SK-N-SH treated with all-trans-retinoic acid at 6 μM for 48 hours (cell line): ENCODE data around the gene TMBIM4.

ENCODE experiments used
- ATAC-seq: fragments of 200-7000 bp; cut with Tn5 transposase; 3 replicates; pipeline ENCODE4 v1.9.1; 2020; ENCODE audit warnings: mild to moderate bottlenecking, moderate library complexity
- ARNTL ChIP-seq: fragments of 450-650 bp; formaldehyde crosslinking; IDR thresholded peaks from 2 replicates; pipeline ENCODE4 v1.5.0; 2020; ENCODE audit warnings: low read depth, mild to moderate bottlenecking, moderate library complexity, borderline replicate concordance
- BACH2 ChIP-seq: fragments of 250-450 bp; sonication (Bioruptor Pico); IDR thresholded peaks from 2 replicates; pipeline ENCODE4 v1.9.0; 2021; ENCODE audit warnings: mild to moderate bottlenecking, borderline replicate concordance
- CSDC2 ChIP-seq: fragments of 250-450 bp; sonication (Bioruptor Pico); IDR thresholded peaks from 2 replicates; pipeline ENCODE4 v1.5.0; 2020; ENCODE audit warnings: mild to moderate bottlenecking, moderate library complexity
- ESRRG ChIP-seq: fragments of 250-450 bp; sonication (Bioruptor Pico); IDR thresholded peaks from 2 replicates; pipeline ENCODE4 v1.6.1; 2021; ENCODE audit warnings: mild to moderate bottlenecking
- GLIS3 ChIP-seq: fragments of 250-450 bp; sonication (Bioruptor Pico); IDR thresholded peaks from 2 replicates; pipeline ENCODE4 v1.5.0; 2020; ENCODE audit warnings: mild to moderate bottlenecking, moderate library complexity
- ISL1 ChIP-seq: fragments of 250-450 bp; sonication (Bioruptor Pico); IDR thresholded peaks from 2 replicates; pipeline ENCODE4 v2.1.2; 2022; ENCODE audit warnings: mild to moderate bottlenecking, moderate library complexity
- PPARA ChIP-seq: fragments of 250-450 bp; sonication (Bioruptor Pico); IDR thresholded peaks from 2 replicates; pipeline ENCODE4 v1.5.0; 2020; ENCODE audit warnings: mild to moderate bottlenecking, borderline replicate concordance
- RARB ChIP-seq: fragments of 250-450 bp; sonication (Bioruptor Pico); IDR thresholded peaks from 2 replicates; pipeline ENCODE4 v1.8.0; 2021; ENCODE audit warnings: mild to moderate bottlenecking, moderate library complexity
- SNAI2 ChIP-seq: fragments of 250-450 bp; sonication (Bioruptor Pico); IDR thresholded peaks from 2 replicates; pipeline ENCODE4 v1.5.0; 2020; ENCODE audit warnings: mild to moderate bottlenecking, moderate library complexity
- TOX ChIP-seq: fragments of 250-450 bp; sonication (Bioruptor Pico); IDR thresholded peaks from 2 replicates; pipeline ENCODE4 v1.8.0; 2021; ENCODE audit warnings: mild to moderate bottlenecking, moderate library complexity, borderline replicate concordance
- ZC3H10 ChIP-seq: fragments of 250-450 bp; sonication (Bioruptor Pico); IDR thresholded peaks from 2 replicates; pipeline ENCODE4 v1.5.1; 2021; ENCODE audit warnings: mild to moderate bottlenecking, moderate library complexity
- ZFP3 ChIP-seq: fragments of 250-450 bp; sonication (Bioruptor Pico); IDR thresholded peaks from 2 replicates; pipeline ENCODE4 v1.5.0; 2020; ENCODE audit warnings: mild to moderate bottlenecking, moderate library complexity
- ZFP30 ChIP-seq: fragments of 450-650 bp; formaldehyde crosslinking; IDR thresholded peaks from 2 replicates; pipeline ENCODE4 v1.5.0; 2022; ENCODE audit warnings: mild to moderate bottlenecking, moderate library complexity
- ZNF565 ChIP-seq: fragments of 450-650 bp; formaldehyde crosslinking; conservative IDR thresholded peaks from 2 replicates; pipeline ENCODE4 v1.5.0; 2020; ENCODE audit warnings: low read depth, mild to moderate bottlenecking, moderate library complexity
- ZNF70 ChIP-seq: fragments of 450-650 bp; formaldehyde crosslinking; IDR thresholded peaks from 2 replicates; pipeline ENCODE4 v1.5.0; 2020; ENCODE audit warnings: mild to moderate bottlenecking, moderate library complexity
- ZNF8 ChIP-seq: fragments of 450-650 bp; formaldehyde crosslinking; IDR thresholded peaks from 2 replicates; pipeline ENCODE4 v1.5.0; 2020; ENCODE audit warnings: mild to moderate bottlenecking, moderate library complexity
- TF ChIP-seq, protein P1 (sequence below): fragments of 250-450 bp; sonication (Bioruptor Pico); IDR thresholded peaks from 2 replicates; pipeline ENCODE4 v1.8.0; 2020; ENCODE audit warnings: mild to moderate bottlenecking, moderate library complexity, borderline replicate concordance
- TF ChIP-seq, protein P2 (sequence below): fragments of 250-450 bp; sonication (Bioruptor Pico); IDR thresholded peaks from 2 replicates; pipeline ENCODE4 v1.8.0; 2021; ENCODE audit warnings: low read depth, mild to moderate bottlenecking, moderate library complexity, borderline replicate concordance
- TF ChIP-seq, protein P3 (sequence below): fragments of 250-450 bp; sonication (Bioruptor Pico); IDR thresholded peaks from 2 replicates; pipeline ENCODE4 v1.5.1; 2021; ENCODE audit warnings: mild to moderate bottlenecking, moderate library complexity
- TF ChIP-seq, protein P4 (sequence below): fragments of 250-450 bp; sonication (Bioruptor Pico); IDR thresholded peaks from 2 replicates; pipeline ENCODE4 v1.5.0; 2020; ENCODE audit warnings: mild to moderate bottlenecking, moderate library complexity
- TF ChIP-seq, protein P5 (sequence below): fragments of 250-450 bp; sonication (Bioruptor Pico); IDR thresholded peaks from 2 replicates; pipeline ENCODE4 v1.5.1; 2020; ENCODE audit warnings: low read depth, mild to moderate bottlenecking, moderate library complexity

TMBIM4 gene

DNA sequence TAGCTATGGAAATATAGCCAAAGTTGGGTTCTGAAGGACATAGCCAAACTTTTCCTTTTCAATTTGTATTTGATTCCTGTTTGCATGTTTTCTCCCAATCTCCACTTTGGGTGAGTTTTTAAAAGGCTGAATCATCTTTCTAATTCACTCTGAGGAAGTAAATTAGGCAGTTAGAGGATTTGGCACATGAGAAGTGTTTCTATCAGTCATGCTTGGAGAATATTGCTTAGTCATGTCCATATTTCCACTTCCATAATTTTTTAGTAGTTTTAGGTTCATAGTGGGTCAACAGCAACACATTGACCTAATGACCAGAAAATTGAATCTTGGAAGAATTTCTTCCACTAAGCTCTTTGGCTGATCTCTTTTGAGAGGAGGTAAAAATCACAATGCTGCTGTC, 41.0 kb upstream of the TMBIM4 start:
- TF ChIP-seq, protein P1, sequence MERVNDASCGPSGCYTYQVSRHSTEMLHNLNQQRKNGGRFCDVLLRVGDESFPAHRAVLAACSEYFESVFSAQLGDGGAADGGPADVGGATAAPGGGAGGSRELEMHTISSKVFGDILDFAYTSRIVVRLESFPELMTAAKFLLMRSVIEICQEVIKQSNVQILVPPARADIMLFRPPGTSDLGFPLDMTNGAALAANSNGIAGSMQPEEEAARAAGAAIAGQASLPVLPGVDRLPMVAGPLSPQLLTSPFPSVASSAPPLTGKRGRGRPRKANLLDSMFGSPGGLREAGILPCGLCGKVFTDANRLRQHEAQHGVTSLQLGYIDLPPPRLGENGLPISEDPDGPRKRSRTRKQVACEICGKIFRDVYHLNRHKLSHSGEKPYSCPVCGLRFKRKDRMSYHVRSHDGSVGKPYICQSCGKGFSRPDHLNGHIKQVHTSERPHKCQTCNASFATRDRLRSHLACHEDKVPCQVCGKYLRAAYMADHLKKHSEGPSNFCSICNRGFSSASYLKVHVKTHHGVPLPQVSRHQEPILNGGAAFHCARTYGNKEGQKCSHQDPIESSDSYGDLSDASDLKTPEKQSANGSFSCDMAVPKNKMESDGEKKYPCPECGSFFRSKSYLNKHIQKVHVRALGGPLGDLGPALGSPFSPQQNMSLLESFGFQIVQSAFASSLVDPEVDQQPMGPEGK (CRISPR knock-in tag) = no peak
- TF ChIP-seq, protein P2, sequence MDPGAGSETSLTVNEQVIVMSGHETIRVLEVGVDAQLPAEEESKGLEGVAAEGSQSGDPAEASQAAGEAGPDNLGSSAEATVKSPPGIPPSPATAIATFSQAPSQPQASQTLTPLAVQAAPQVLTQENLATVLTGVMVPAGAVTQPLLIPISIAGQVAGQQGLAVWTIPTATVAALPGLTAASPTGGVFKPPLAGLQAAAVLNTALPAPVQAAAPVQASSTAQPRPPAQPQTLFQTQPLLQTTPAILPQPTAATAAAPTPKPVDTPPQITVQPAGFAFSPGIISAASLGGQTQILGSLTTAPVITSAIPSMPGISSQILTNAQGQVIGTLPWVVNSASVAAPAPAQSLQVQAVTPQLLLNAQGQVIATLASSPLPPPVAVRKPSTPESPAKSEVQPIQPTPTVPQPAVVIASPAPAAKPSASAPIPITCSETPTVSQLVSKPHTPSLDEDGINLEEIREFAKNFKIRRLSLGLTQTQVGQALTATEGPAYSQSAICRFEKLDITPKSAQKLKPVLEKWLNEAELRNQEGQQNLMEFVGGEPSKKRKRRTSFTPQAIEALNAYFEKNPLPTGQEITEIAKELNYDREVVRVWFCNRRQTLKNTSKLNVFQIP (CRISPR knock-in tag) = no peak
- TF ChIP-seq SNAI2 (CRISPR knock-in tag) (no peak), GLIS3 (CRISPR knock-in tag) (no peak), CSDC2 (CRISPR knock-in tag) (no peak), ZNF8 (CRISPR knock-in tag) (no peak), ESRRG (CRISPR knock-in tag) (no peak), ZC3H10 (CRISPR knock-in tag) (no peak)
- TF ChIP-seq, protein P3, sequence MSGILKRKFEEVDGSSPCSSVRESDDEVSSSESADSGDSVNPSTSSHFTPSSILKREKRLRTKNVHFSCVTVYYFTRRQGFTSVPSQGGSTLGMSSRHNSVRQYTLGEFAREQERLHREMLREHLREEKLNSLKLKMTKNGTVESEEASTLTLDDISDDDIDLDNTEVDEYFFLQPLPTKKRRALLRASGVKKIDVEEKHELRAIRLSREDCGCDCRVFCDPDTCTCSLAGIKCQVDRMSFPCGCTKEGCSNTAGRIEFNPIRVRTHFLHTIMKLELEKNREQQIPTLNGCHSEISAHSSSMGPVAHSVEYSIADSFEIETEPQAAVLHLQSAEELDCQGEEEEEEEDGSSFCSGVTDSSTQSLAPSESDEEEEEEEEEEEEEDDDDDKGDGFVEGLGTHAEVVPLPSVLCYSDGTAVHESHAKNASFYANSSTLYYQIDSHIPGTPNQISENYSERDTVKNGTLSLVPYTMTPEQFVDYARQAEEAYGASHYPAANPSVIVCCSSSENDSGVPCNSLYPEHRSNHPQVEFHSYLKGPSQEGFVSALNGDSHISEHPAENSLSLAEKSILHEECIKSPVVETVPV (CRISPR knock-in tag) = no peak
- ATAC-seq = no peak

DNA sequence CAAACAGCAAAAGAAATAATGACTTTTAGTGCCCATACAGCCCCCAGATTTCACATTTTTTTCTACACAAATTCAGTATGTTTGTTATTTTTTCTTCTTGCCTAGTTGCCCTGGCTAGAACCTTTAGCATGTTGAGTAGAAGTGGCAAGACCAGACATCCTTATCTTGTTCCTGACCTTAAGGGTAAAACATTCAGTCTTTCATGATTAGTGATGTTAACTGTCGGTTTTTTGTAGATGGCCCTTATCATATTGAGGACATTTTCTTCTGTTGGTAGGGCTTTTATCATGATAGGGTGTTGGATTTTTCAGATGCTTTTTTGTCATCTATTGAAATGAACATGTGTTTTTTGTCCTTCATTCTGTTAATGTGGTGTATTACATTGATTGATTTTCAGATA, 36.3 kb upstream of the TMBIM4 start:
- TF ChIP-seq, protein P3 (CRISPR knock-in tag) = no peak
- TF ChIP-seq ZNF70 (CRISPR knock-in tag) (no peak), ZFP3 (CRISPR knock-in tag) (no peak), ZNF565 (no peak), PPARA (no peak), CSDC2 (CRISPR knock-in tag) (no peak), ZNF8 (CRISPR knock-in tag) (no peak), RARB (CRISPR knock-in tag) (no peak), ISL1 (no peak), SNAI2 (CRISPR knock-in tag) (no peak), ZC3H10 (CRISPR knock-in tag) (no peak), TOX (no peak), GLIS3 (CRISPR knock-in tag) (no peak), BACH2 (CRISPR knock-in tag) (no peak), ARNTL (CRISPR knock-in tag) (no peak), ZFP30 (CRISPR knock-in tag) (no peak)
- TF ChIP-seq, protein P4, sequence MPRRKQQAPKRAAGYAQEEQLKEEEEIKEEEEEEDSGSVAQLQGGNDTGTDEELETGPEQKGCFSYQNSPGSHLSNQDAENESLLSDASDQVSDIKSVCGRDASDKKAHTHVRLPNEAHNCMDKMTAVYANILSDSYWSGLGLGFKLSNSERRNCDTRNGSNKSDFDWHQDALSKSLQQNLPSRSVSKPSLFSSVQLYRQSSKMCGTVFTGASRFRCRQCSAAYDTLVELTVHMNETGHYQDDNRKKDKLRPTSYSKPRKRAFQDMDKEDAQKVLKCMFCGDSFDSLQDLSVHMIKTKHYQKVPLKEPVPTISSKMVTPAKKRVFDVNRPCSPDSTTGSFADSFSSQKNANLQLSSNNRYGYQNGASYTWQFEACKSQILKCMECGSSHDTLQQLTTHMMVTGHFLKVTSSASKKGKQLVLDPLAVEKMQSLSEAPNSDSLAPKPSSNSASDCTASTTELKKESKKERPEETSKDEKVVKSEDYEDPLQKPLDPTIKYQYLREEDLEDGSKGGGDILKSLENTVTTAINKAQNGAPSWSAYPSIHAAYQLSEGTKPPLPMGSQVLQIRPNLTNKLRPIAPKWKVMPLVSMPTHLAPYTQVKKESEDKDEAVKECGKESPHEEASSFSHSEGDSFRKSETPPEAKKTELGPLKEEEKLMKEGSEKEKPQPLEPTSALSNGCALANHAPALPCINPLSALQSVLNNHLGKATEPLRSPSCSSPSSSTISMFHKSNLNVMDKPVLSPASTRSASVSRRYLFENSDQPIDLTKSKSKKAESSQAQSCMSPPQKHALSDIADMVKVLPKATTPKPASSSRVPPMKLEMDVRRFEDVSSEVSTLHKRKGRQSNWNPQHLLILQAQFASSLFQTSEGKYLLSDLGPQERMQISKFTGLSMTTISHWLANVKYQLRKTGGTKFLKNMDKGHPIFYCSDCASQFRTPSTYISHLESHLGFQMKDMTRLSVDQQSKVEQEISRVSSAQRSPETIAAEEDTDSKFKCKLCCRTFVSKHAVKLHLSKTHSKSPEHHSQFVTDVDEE (CRISPR knock-in tag) = no peak
- TF ChIP-seq, protein P2 (CRISPR knock-in tag) = no peak
- TF ChIP-seq, protein P5, sequence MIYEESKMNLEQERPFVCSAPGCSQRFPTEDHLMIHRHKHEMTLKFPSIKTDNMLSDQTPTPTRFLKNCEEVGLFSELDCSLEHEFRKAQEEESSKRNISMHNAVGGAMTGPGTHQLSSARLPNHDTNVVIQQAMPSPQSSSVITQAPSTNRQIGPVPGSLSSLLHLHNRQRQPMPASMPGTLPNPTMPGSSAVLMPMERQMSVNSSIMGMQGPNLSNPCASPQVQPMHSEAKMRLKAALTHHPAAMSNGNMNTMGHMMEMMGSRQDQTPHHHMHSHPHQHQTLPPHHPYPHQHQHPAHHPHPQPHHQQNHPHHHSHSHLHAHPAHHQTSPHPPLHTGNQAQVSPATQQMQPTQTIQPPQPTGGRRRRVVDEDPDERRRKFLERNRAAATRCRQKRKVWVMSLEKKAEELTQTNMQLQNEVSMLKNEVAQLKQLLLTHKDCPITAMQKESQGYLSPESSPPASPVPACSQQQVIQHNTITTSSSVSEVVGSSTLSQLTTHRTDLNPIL (CRISPR knock-in tag) = no peak
- TF ChIP-seq, protein P1 (CRISPR knock-in tag) = no peak
- no peak for ATAC-seq
